ENCODE results near the gene COG1. TPM values are rescaled to one million over a fixed set of nuclear protein-coding genes. Genes with fewer than 3 reads are reported as not detected.
"Not testable (repeated sequence)": the region's sequence is repeated elsewhere in the genome, so short reads cannot be mapped to it uniquely, and the experiment has no call there.

COG1 gene, protein sequence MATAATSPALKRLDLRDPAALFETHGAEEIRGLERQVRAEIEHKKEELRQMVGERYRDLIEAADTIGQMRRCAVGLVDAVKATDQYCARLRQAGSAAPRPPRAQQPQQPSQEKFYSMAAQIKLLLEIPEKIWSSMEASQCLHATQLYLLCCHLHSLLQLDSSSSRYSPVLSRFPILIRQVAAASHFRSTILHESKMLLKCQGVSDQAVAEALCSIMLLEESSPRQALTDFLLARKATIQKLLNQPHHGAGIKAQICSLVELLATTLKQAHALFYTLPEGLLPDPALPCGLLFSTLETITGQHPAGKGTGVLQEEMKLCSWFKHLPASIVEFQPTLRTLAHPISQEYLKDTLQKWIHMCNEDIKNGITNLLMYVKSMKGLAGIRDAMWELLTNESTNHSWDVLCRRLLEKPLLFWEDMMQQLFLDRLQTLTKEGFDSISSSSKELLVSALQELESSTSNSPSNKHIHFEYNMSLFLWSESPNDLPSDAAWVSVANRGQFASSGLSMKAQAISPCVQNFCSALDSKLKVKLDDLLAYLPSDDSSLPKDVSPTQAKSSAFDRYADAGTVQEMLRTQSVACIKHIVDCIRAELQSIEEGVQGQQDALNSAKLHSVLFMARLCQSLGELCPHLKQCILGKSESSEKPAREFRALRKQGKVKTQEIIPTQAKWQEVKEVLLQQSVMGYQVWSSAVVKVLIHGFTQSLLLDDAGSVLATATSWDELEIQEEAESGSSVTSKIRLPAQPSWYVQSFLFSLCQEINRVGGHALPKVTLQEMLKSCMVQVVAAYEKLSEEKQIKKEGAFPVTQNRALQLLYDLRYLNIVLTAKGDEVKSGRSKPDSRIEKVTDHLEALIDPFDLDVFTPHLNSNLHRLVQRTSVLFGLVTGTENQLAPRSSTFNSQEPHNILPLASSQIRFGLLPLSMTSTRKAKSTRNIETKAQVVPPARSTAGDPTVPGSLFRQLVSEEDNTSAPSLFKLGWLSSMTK
- total RNA-seq, result 10 to 100 TPM; 10.5 to 24.7 (median 16.9) TPM
- long read RNA-seq, partial matches to known transcripts, result 1 of 4 reads
- long read RNA-seq, other reads (novel, unspliced or antisense), result 0 of 4 reads

- Histone ChIP-seq H3K36me3 (peaks cover 3 to 18% (median 7%) of the 10 kb centered on the region in 4 donors), H3K27me3 (no peaks in the 10 kb centered on the region), H3K4me1 (peaks cover 0 to 6% (median 2%) of the 10 kb centered on the region in 4 donors), H3K27ac (peak within 1 kb of the TSS; percentile 64 to 85 (median 70)), H3K4me3 (peak within 1 kb of the TSS; percentile 77 to 99 (median 99)), H3K9me3 (no peaks in the 10 kb centered on the region)
- 0% methylated on average over 7 of the region's 84 CpGs for WGBS (ENCODE audit: insufficient coverage, low coverage, low lambda C conversion rate, missing lambda C conversion rate)
- intact Hi-C loops (cut with DNase I), result no loop called here
- peak; percentile 86 to 89 (median 89) for DNase-seq
- TF ChIP-seq POLR2A (IDR thresholded peaks at IDR 0.05) (peak; percentile 57), CTCF (IDR thresholded peaks at IDR 0.05) (no peak)
- ATAC-seq, result peak; percentile 78 to 86 (median 84)
These were observed at the start of gene COG1 for GRCh38 chr17:73192894-73193701. Gene COG1 (plus strand): TSS chr17:73193055. CDS start chr17:73193070, 15 bp downstream.

- DNase-seq; H3K27me3 ChIP-seq; H3K36me3 ChIP-seq; H3K4me3 ChIP-seq; H3K27ac ChIP-seq; intact Hi-C loops (cut with DNase I); ATAC-seq; H3K4me1 ChIP-seq; H3K9me3 ChIP-seq: not testable (repeated sequence)
- 81% methylated on average over 2 of the region's 3 CpGs for WGBS (ENCODE audit: insufficient coverage, low coverage, low lambda C conversion rate, missing lambda C conversion rate)
These were observed 48.6 kb upstream of the COG1 start for GRCh38 chr17:73144209-73144608.

- Histone ChIP-seq H3K36me3 (no peaks in the 10 kb centered on the region), H3K27me3 (no peaks in the 10 kb centered on the region), H3K9me3 (no peaks in the 10 kb centered on the region), H3K4me1 (no peaks in the 10 kb centered on the region), H3K4me3 (no peak overlapping the region), H3K27ac (no peak overlapping the region)
- intact Hi-C loops (cut with DNase I), result no loop called here
- DNase-seq (no peak), ATAC-seq (no peak)
- 82% methylated on average over 2 of the region's 2 CpGs for WGBS (ENCODE audit: insufficient coverage, low coverage, low lambda C conversion rate, missing lambda C conversion rate)
- TF ChIP-seq CTCF (IDR thresholded peaks at IDR 0.05) (no peak), POLR2A (IDR thresholded peaks at IDR 0.05) (no peak)
These were observed 47.2 kb upstream of the COG1 start for GRCh38 chr17:73145641-73146040.

GRCh38 chr17:73147791-73148190 is 45.1 kb upstream of the COG1 start:
- intact Hi-C loops (cut with DNase I); H3K4me1 ChIP-seq; H3K27ac ChIP-seq; H3K27me3 ChIP-seq; ATAC-seq; H3K9me3 ChIP-seq; DNase-seq; H3K4me3 ChIP-seq; H3K36me3 ChIP-seq: not testable (repeated sequence)
- 55% methylated on average over 5 of the region's 11 CpGs for WGBS (ENCODE audit: insufficient coverage, low coverage, low lambda C conversion rate, missing lambda C conversion rate)
